Measurements from ENCODE around the gene ANK3. TPM values are rescaled to one million over a fixed set of nuclear protein-coding genes. Genes with fewer than 3 reads are reported as not detected.

Gene ANK3
- total RNA-seq, 1 experiment from 2014 or later: 15.3 TPM

DNA sequence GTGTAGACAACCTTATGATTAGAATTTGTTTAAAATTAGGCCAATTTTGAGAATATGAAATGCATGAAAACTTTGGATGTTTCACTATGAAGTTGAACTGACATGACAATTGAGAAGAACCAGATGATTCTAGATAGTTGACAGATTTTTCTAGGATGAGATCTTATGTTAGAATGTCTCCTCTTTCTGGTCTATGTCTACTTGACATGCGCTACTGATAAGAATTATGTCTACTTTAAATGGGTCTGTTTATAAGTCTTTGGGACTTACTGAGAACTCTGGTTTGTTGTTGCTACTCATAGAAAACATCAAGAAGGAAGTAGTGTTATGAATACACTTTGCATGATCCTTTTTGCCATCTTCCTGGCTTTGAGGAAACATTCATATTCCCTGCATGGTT, 255.1 kb downstream of the ANK3 start:
- DNase-seq (ENCODE audit: low read depth, low spot score): no peak
- no TSS peak for BruUV-seq (replicated peaks)
- Histone ChIP-seq H3K9ac (ENCODE audit: low read length) (no peak overlapping the region), H3K4me3 (replicated peaks in 1 of 2; ENCODE audit: low read depth in 1 of 2, low read length in 2 of 2) (no peak overlapping the region), H3K9me3 (ENCODE audit: control insufficient read depth in 1 of 2, insufficient read depth in 1 of 2, low read depth in 1 of 2, low read length in 2 of 2) (no peaks in the 10 kb centered on the region), H3K79me2 (ENCODE audit: insufficient read depth, low read length) (no peaks in the 10 kb centered on the region), H3K4me2 (ENCODE audit: low read length) (no peak overlapping the region), H4K20me1 (ENCODE audit: insufficient read depth) (no peaks in the 10 kb centered on the region), H3K27ac (ENCODE audit: low read depth, low read length) (no peak overlapping the region), H3K27me3 (ENCODE audit: insufficient read depth, low read length) (no peaks in the 10 kb centered on the region), H3K9me2 (ENCODE audit: insufficient read depth) (no peaks in the 10 kb centered on the region), H2AFZ (ENCODE audit: low read depth, low read length, poor library complexity, severe bottlenecking) (no peak overlapping the region), H3K36me3 (ENCODE audit: control insufficient read depth in 1 of 2, insufficient read depth in 2 of 2, low read length in 2 of 2) (no peaks in the 10 kb centered on the region), H3K4me1 (ENCODE audit: control insufficient read depth in 1 of 2, insufficient read depth in 2 of 2, low read length in 2 of 2) (peaks cover 6 to 12% of the 10 kb centered on the region in 2 experiments)
- ChIA-PET POLR2A (no interaction called here), CTCF (no interaction called here), RAD21 (ENCODE audit: low non-redundant PET in 1 of 2, low total read pairs in 2 of 2, uncharacterized antibody in 2 of 2, unreplicated experiment in 2 of 2) (no interaction called here)
- ATAC-seq: no peak
- TF ChIP-seq YY1 (IDR thresholded peaks at IDR 0.05; ENCODE audit: extremely low read depth, insufficient replicate concordance, low read depth, low read length): no peak
- TF ChIP-seq, protein P1, sequence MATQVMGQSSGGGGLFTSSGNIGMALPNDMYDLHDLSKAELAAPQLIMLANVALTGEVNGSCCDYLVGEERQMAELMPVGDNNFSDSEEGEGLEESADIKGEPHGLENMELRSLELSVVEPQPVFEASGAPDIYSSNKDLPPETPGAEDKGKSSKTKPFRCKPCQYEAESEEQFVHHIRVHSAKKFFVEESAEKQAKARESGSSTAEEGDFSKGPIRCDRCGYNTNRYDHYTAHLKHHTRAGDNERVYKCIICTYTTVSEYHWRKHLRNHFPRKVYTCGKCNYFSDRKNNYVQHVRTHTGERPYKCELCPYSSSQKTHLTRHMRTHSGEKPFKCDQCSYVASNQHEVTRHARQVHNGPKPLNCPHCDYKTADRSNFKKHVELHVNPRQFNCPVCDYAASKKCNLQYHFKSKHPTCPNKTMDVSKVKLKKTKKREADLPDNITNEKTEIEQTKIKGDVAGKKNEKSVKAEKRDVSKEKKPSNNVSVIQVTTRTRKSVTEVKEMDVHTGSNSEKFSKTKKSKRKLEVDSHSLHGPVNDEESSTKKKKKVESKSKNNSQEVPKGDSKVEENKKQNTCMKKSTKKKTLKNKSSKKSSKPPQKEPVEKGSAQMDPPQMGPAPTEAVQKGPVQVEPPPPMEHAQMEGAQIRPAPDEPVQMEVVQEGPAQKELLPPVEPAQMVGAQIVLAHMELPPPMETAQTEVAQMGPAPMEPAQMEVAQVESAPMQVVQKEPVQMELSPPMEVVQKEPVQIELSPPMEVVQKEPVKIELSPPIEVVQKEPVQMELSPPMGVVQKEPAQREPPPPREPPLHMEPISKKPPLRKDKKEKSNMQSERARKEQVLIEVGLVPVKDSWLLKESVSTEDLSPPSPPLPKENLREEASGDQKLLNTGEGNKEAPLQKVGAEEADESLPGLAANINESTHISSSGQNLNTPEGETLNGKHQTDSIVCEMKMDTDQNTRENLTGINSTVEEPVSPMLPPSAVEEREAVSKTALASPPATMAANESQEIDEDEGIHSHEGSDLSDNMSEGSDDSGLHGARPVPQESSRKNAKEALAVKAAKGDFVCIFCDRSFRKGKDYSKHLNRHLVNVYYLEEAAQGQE (IDR thresholded peaks at IDR 0.05; ENCODE audit: low read depth): no peak
- no peak for TF ChIP-seq ZFX (IDR thresholded peaks at IDR 0.05)
- no peak for TF ChIP-seq EZH2 (IDR thresholded peaks at IDR 0.05)
- no peak for TF ChIP-seq SRF (IDR thresholded peaks at IDR 0.05; ENCODE audit: low read depth)
- TF ChIP-seq CEBPB (IDR thresholded peaks at IDR 0.05; ENCODE audit: low read depth): no peak
- TF ChIP-seq, protein P2, sequence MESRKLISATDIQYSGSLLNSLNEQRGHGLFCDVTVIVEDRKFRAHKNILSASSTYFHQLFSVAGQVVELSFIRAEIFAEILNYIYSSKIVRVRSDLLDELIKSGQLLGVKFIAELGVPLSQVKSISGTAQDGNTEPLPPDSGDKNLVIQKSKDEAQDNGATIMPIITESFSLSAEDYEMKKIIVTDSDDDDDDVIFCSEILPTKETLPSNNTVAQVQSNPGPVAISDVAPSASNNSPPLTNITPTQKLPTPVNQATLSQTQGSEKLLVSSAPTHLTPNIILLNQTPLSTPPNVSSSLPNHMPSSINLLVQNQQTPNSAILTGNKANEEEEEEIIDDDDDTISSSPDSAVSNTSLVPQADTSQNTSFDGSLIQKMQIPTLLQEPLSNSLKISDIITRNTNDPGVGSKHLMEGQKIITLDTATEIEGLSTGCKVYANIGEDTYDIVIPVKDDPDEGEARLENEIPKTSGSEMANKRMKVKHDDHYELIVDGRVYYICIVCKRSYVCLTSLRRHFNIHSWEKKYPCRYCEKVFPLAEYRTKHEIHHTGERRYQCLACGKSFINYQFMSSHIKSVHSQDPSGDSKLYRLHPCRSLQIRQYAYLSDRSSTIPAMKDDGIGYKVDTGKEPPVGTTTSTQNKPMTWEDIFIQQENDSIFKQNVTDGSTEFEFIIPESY (IDR thresholded peaks at IDR 0.05; ENCODE audit: extremely low read depth, insufficient replicate concordance, low read length): no peak
- no peak for TF ChIP-seq POLR2AphosphoS5 (IDR thresholded peaks at IDR 0.05; ENCODE audit: low read depth, low read length)
- intact Hi-C loops (cut with micrococcal nuclease): no loop called here
